Esophagus squamous epithelium (tissue), 4 donors: ENCODE results near the gene HDAC3.

Experiments used
- POLR2A ChIP-seq, 4 donors: fragments of 450-650 bp; IDR thresholded peaks; one replicate each; pipeline ENCODE4 v1.6.1; 2017; ENCODE audit warnings: antibody characterized with exemption in 4 of 4, mild to moderate bottlenecking in 4 of 4, moderate library complexity in 3 of 4
- TF ChIP-seq, protein P1 (sequence below), 6 experiments: fragments of 450-650 bp in 4 of 6; fragments of 200-600 bp in 2 of 6; sonication (generic) in 2 of 6; IDR thresholded peaks; one replicate each; pipeline ENCODE4 v1.5.1; 2016 to 2019; ENCODE audit warnings: antibody characterized with exemption in 6 of 6, mild to moderate bottlenecking in 4 of 6, moderate library complexity in 4 of 6

DNA sequence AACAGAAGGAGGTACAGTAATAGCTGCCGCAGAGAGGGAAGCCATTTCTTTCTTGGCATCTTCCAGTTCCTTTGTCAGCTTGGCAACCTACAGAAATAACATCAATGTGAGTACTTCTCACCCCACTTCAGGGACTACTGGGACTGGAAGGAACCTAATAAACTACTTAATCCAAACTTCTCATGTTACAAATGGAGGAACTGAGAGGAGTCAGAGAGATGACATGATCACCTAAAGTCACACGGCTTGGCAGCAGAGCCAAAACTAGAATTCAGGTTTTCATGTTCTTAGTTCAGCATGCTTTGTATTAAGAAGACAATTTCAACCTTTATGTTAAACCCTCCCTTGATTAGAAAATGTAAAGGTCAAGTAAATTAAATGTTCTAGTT is 62.5 kb downstream of the HDAC3 start:
- TF ChIP-seq, protein P1, sequence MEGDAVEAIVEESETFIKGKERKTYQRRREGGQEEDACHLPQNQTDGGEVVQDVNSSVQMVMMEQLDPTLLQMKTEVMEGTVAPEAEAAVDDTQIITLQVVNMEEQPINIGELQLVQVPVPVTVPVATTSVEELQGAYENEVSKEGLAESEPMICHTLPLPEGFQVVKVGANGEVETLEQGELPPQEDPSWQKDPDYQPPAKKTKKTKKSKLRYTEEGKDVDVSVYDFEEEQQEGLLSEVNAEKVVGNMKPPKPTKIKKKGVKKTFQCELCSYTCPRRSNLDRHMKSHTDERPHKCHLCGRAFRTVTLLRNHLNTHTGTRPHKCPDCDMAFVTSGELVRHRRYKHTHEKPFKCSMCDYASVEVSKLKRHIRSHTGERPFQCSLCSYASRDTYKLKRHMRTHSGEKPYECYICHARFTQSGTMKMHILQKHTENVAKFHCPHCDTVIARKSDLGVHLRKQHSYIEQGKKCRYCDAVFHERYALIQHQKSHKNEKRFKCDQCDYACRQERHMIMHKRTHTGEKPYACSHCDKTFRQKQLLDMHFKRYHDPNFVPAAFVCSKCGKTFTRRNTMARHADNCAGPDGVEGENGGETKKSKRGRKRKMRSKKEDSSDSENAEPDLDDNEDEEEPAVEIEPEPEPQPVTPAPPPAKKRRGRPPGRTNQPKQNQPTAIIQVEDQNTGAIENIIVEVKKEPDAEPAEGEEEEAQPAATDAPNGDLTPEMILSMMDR (IDR thresholded peaks at IDR 0.05), result no peak
- no peak for TF ChIP-seq POLR2A (IDR thresholded peaks at IDR 0.05)
